Measurements from ENCODE around the gene CEP112. TPM values are rescaled to one million over a fixed set of nuclear protein-coding genes. Genes with fewer than 3 reads are reported as not detected.
A peak's percentile ranks its signal among the peaks of the same experiment; 100 is the strongest.

The CEP112 gene
- total and polyA plus RNA-seq, 2 of the 4 experiments (the other 2 are of a cell fraction), result 2.5 to 5.6 TPM

DNA sequence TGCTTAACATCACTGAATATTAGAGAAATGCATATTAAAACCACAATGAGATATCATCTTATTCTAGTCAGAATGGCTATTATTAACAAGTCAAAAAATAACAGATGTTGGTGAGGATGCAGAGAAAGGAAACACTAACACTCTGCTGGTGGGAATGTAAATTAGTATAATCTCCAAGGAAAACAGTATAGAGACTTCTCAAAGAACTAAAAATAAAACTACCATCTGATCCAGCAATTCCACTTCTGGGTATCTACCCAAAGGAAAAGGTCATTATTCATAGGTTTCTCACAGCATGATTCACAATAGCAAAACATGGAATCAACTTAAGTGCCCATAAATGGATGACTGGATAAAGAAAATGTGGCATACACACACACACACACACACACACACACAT lies 166.4 kb downstream of the CEP112 start:
- Histone ChIP-seq H3K79me1 (ENCODE audit: low read depth in 1 of 2, low read length in 2 of 2) (no peaks in the 10 kb centered on the region), H3K9me1 (ENCODE audit: insufficient read depth, low read length) (no peaks in the 10 kb centered on the region), H3K9ac (ENCODE audit: low read depth, low read length) (no peak overlapping the region), H2BK120ac (ENCODE audit: low read depth, low read length) (no peak overlapping the region), H4K5ac (ENCODE audit: low read depth, low read length) (no peak overlapping the region), H3K23ac (ENCODE audit: low read depth, low read length) (no peak overlapping the region), H3K27ac (ENCODE audit: insufficient read depth, low read length) (no peak overlapping the region), H3K4ac (ENCODE audit: low read depth, low read length) (no peak overlapping the region), H4K8ac (ENCODE audit: low read depth in 2 of 2, low read length in 2 of 2) (no peak overlapping the region), H3K56ac (ENCODE audit: extremely low read depth, insufficient read depth, low read length) (no peak overlapping the region), H2AK5ac (ENCODE audit: low read depth, low read length) (no peak overlapping the region), H4K20me1 (ENCODE audit: insufficient read depth, low read length) (no peaks in the 10 kb centered on the region), H2AK9ac (replicated peaks; ENCODE audit: low read depth, low read length, poor library complexity) (no peak overlapping the region), H4K91ac (ENCODE audit: insufficient read depth, low read depth, low read length) (no peak overlapping the region), H3K9me3 (ENCODE audit: control insufficient read depth, insufficient read depth, low read length) (no peaks in the 10 kb centered on the region), H3K18ac (ENCODE audit: low read depth, low read length) (no peak overlapping the region), H2BK5ac (ENCODE audit: low read depth, low read length, poor library complexity, severe bottlenecking) (no peak overlapping the region), H3K4me1 (ENCODE audit: control insufficient read depth, insufficient read depth, low read length) (no peaks in the 10 kb centered on the region), H3K14ac (replicated peaks; ENCODE audit: low read depth, low read length) (no peak overlapping the region), H2BK15ac (ENCODE audit: low read depth, low read length) (no peak overlapping the region), H3K36me3 (ENCODE audit: control insufficient read depth, insufficient read depth, low read length) (no peaks in the 10 kb centered on the region), H3K4me3 (ENCODE audit: insufficient read depth, low read depth, low read length) (no peak overlapping the region), H3K27me3 (ENCODE audit: control insufficient read depth, insufficient read depth, low read length) (no peaks in the 10 kb centered on the region), H2BK20ac (ENCODE audit: low read depth, low read length) (no peak overlapping the region), H3K4me2 (ENCODE audit: low read depth, low read length) (no peak overlapping the region), H2AFZ (replicated peaks; ENCODE audit: low read length, poor library complexity) (no peak overlapping the region)
- in situ Hi-C loops (cut with MboI; ENCODE audit: low sequenced_read_pairs) (no loop called here), dilution Hi-C loops (cut with HindIII; ENCODE audit: low sequenced_read_pairs, unreplicated experiment) (no loop called here), intact Hi-C loops (cut with micrococcal nuclease) (no loop called here)
- TF ChIP-seq, protein P1, sequence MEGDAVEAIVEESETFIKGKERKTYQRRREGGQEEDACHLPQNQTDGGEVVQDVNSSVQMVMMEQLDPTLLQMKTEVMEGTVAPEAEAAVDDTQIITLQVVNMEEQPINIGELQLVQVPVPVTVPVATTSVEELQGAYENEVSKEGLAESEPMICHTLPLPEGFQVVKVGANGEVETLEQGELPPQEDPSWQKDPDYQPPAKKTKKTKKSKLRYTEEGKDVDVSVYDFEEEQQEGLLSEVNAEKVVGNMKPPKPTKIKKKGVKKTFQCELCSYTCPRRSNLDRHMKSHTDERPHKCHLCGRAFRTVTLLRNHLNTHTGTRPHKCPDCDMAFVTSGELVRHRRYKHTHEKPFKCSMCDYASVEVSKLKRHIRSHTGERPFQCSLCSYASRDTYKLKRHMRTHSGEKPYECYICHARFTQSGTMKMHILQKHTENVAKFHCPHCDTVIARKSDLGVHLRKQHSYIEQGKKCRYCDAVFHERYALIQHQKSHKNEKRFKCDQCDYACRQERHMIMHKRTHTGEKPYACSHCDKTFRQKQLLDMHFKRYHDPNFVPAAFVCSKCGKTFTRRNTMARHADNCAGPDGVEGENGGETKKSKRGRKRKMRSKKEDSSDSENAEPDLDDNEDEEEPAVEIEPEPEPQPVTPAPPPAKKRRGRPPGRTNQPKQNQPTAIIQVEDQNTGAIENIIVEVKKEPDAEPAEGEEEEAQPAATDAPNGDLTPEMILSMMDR (conservative IDR thresholded peaks at IDR 0.05; ENCODE audit: low read depth, low read length), result no peak
- no peak for TF ChIP-seq SMC3 (IDR thresholded peaks at IDR 0.05; ENCODE audit: low read depth, low read length)
- TF ChIP-seq BHLHE40 (IDR thresholded peaks at IDR 0.05; ENCODE audit: low read depth, low read length), result no peak
- no peak for TF ChIP-seq FOS (IDR thresholded peaks at IDR 0.05; ENCODE audit: low read depth, low read length)
- TF ChIP-seq, protein P2, sequence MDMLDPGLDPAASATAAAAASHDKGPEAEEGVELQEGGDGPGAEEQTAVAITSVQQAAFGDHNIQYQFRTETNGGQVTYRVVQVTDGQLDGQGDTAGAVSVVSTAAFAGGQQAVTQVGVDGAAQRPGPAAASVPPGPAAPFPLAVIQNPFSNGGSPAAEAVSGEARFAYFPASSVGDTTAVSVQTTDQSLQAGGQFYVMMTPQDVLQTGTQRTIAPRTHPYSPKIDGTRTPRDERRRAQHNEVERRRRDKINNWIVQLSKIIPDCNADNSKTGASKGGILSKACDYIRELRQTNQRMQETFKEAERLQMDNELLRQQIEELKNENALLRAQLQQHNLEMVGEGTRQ (IDR thresholded peaks at IDR 0.05; ENCODE audit: low read depth, low read length), result no peak
- TF ChIP-seq CEBPB (IDR thresholded peaks at IDR 0.05; ENCODE audit: low read depth, low read length), result no peak
- no peak for TF ChIP-seq RAD21 (IDR thresholded peaks at IDR 0.05; ENCODE audit: low read length)
- TF ChIP-seq, protein P3, sequence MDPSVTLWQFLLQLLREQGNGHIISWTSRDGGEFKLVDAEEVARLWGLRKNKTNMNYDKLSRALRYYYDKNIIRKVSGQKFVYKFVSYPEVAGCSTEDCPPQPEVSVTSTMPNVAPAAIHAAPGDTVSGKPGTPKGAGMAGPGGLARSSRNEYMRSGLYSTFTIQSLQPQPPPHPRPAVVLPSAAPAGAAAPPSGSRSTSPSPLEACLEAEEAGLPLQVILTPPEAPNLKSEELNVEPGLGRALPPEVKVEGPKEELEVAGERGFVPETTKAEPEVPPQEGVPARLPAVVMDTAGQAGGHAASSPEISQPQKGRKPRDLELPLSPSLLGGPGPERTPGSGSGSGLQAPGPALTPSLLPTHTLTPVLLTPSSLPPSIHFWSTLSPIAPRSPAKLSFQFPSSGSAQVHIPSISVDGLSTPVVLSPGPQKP (IDR thresholded peaks at IDR 0.05; ENCODE audit: borderline replicate concordance, low read depth, low read length), result no peak
- no peak for TF ChIP-seq MAFK (IDR thresholded peaks at IDR 0.05; ENCODE audit: low read depth, low read length)
- no peak for TF ChIP-seq POLR2A (IDR thresholded peaks at IDR 0.05; ENCODE audit: low read depth, low read length)
- no peak for TF ChIP-seq NFE2L2 (IDR thresholded peaks at IDR 0.05; ENCODE audit: low read depth, low read length)
- TF ChIP-seq RCOR1 (IDR thresholded peaks at IDR 0.05; ENCODE audit: insufficient replicate concordance, low read length), result no peak
- TF ChIP-seq CHD1 (IDR thresholded peaks at IDR 0.05; ENCODE audit: low read depth, low read length), result no peak
- TF ChIP-seq RFX5 (IDR thresholded peaks at IDR 0.05; ENCODE audit: low read depth, low read length), result no peak
- TF ChIP-seq MXI1 (IDR thresholded peaks at IDR 0.05; ENCODE audit: borderline replicate concordance, low read depth, low read length), result no peak
- no peak for TF ChIP-seq MAZ (IDR thresholded peaks at IDR 0.05; ENCODE audit: borderline replicate concordance, low read depth, low read length)
- no peak for ATAC-seq (ENCODE audit: low read depth)
- CTCF ChIA-PET, result interaction anchor here (1.0 kb wide), 1 partner anchor 18 kb away, joined by 3 read pairs; no protein-coding TSS in a partner anchor
- POLR2A ChIA-PET (ENCODE audit: unreplicated experiment), result no interaction called here
- DNase-seq, result peak; percentile 27
- BruUV-seq (replicated peaks), result no TSS peak

Data from IMR-90 (cell line).